Keratinocyte (primary cell): ENCODE data around the gene DOCK1. TPM values are rescaled to one million over a fixed set of nuclear protein-coding genes. Genes with fewer than 3 reads are reported as not detected.

Experiments
- DNase-seq: peaks from one replicate; pipeline ENCODE4 v3.0.0-alpha.2; 2011; ENCODE audit warnings: low read depth, missing footprints, low spot score
- FAIRE-seq: peaks from 2 replicates; lab custom pipeline; 2011; peaks lifted over from hg19 to GRCh38; lab: Jason Lieb, UNC
- H2AFZ ChIP-seq: 2 replicates; pipeline ENCODE4 v1.6.0; 2012; ENCODE audit warnings: low read length, control low read depth, inconsistent platforms; ENCODE audit not compliant: control insufficient read depth
- H3K27ac ChIP-seq: 2 replicates; pipeline ENCODE4 v1.5.1; 2011; ENCODE audit warnings: low read length; ENCODE audit not compliant: control insufficient read depth, insufficient read depth
- H3K27me3 ChIP-seq: 3 replicates; pipeline ENCODE4 v1.6.0; 2011; ENCODE audit warnings: low read length; ENCODE audit not compliant: control insufficient read depth, insufficient read depth; ENCODE audit errors: extremely low read depth
- H3K36me3 ChIP-seq, 2 experiments: 2 replicates in 1 of 2; 3 replicates in 1 of 2; pipeline ENCODE4 v1.5.1; 2011; ENCODE audit warnings: low read length in 2 of 2, mild to moderate bottlenecking in 1 of 2; ENCODE audit not compliant: control insufficient read depth in 2 of 2, insufficient read depth in 2 of 2; ENCODE audit errors: extremely low read depth in 1 of 2
- H3K4me1 ChIP-seq: 3 replicates; pipeline ENCODE4 v1.5.1; 2011; ENCODE audit warnings: low read length; ENCODE audit not compliant: control insufficient read depth, insufficient read depth; ENCODE audit errors: extremely low read depth
- H3K4me2 ChIP-seq: 3 replicates; pipeline ENCODE4 v1.6.0; 2011; ENCODE audit warnings: low read depth, low read length; ENCODE audit not compliant: control insufficient read depth, insufficient read depth; ENCODE audit errors: extremely low read depth
- H3K4me3 ChIP-seq, 3 experiments: fragments of 200-600 bp in 1 of 3; sonication (generic) in 1 of 3; 2 replicates in 2 of 3; 3 replicates in 1 of 3; pipeline ENCODE4 v1.5.1; 2011 to 2016; ENCODE audit warnings: low read length in 3 of 3, mild to moderate bottlenecking in 3 of 3, control low read depth in 2 of 3, inconsistent platforms in 1 of 3, low read depth in 1 of 3, mixed read lengths in 1 of 3, mixed run types in 1 of 3, moderate library complexity in 1 of 3; ENCODE audit not compliant: control insufficient read depth in 2 of 3, insufficient read depth in 2 of 3; ENCODE audit errors: extremely low read depth in 1 of 3
- H3K79me2 ChIP-seq: 2 replicates; pipeline ENCODE4 v1.6.0; 2012; ENCODE audit warnings: low read length; ENCODE audit not compliant: control insufficient read depth, insufficient read depth
- H3K9ac ChIP-seq: 3 replicates; pipeline ENCODE4 v1.6.0; 2011; ENCODE audit warnings: low read length; ENCODE audit not compliant: control insufficient read depth, insufficient read depth; ENCODE audit errors: extremely low read depth
- H3K9me1 ChIP-seq: 3 replicates; pipeline ENCODE4 v1.6.0; 2011; ENCODE audit warnings: low read length; ENCODE audit not compliant: control insufficient read depth, insufficient read depth; ENCODE audit errors: extremely low read depth
- H3K9me3 ChIP-seq: 2 replicates; pipeline ENCODE4 v1.5.1; 2012; ENCODE audit warnings: low read depth, low read length; ENCODE audit not compliant: control insufficient read depth
- H4K20me1 ChIP-seq: 3 replicates; pipeline ENCODE4 v1.6.0; 2011; ENCODE audit warnings: low read length; ENCODE audit not compliant: control insufficient read depth, insufficient read depth; ENCODE audit errors: extremely low read depth
- CTCF ChIP-seq, 3 experiments: IDR thresholded peaks in 1 of 3; conservative IDR thresholded peaks in 1 of 3; optimal IDR thresholded peaks in 1 of 3; 2 replicates in 2 of 3; 3 replicates in 1 of 3; pipeline versions ENCODE3 to v1.5.1; 2011; ENCODE audit warnings: low read length in 3 of 3, mild to moderate bottlenecking in 3 of 3, moderate library complexity in 2 of 3, control low read depth in 1 of 3, inconsistent platforms in 1 of 3; ENCODE audit not compliant: insufficient read depth in 2 of 3; ENCODE audit errors: extremely low read depth in 1 of 3
- EZH2 ChIP-seq: IDR thresholded peaks from one replicate; pipeline ENCODE4 v1.6.1; 2012; ENCODE audit warnings: inconsistent platforms, mild to moderate bottlenecking, low read length, moderate library complexity
- dilution Hi-C: fragments of 300-500 bp; cut with MboI; formaldehyde crosslinking; loops from one replicate; pipeline ENCODE4 v1.7.0; 2020; ENCODE audit warnings: low sequenced_read_pairs; ENCODE audit not compliant: extremely low pct_ligation_motif_present
- polyA plus RNA-seq, 5 experiments: library from polyadenylated mRNA; depleted of rRNA in 3 of 5; stranded (reverse) in 3 of 5; stranded (forward) in 1 of 5; unstranded in 1 of 5; fragments of >200 nt; gene quantifications; 1 replicate in 1 of 5; 2 replicates in 3 of 5; 3 replicates in 1 of 5; pipeline versions ENCODE4 v1.2.1 to v1.2.3, GENCODE V29; 2011 to 2012; ENCODE audit warnings: missing spikeins in 2 of 5, low read depth in 1 of 5, low replicate concordance in 1 of 5

The DOCK1 gene
- polyA plus RNA-seq, 1 donor (not counting 4 experiments of a cell fraction or from before 2014, with no cell fraction given): 15.7 TPM

GRCh38 chr10:127203067-127203466, 297.8 kb downstream of the DOCK1 start:
- FAIRE-seq (no peak), DNase-seq (no peak)
- Histone ChIP-seq H4K20me1 (no peaks in the 10 kb centered on the region), H3K27ac (no peak overlapping the region), H3K36me3 (peaks cover 0 to 6% of the 10 kb centered on the region in 2 experiments), H3K79me2 (no peaks in the 10 kb centered on the region), H2AFZ (no peak overlapping the region), H3K4me1 (no peaks in the 10 kb centered on the region), H3K9me3 (no peaks in the 10 kb centered on the region), H3K9me1 (no peaks in the 10 kb centered on the region), H3K27me3 (no peaks in the 10 kb centered on the region), H3K9ac (no peak overlapping the region), H3K4me3 (no peak overlapping the region), H3K4me2 (no peak overlapping the region)
- dilution Hi-C loops: no loop called here
- no peak for TF ChIP-seq CTCF (optimal IDR thresholded peaks at IDR 0.05 in 1 of 3, IDR thresholded peaks at IDR 0.05 in 1 of 3, conservative IDR thresholded peaks at IDR 0.05 in 1 of 3; ENCODE audit: extremely low read depth in 1 of 3, insufficient read depth in 2 of 3, low read length in 3 of 3)
- no peak for TF ChIP-seq EZH2

GRCh38 chr10:127207081-127207480, 301.9 kb downstream of the DOCK1 start:
- no peak for FAIRE-seq
- no peak overlapping the region for H3K9ac ChIP-seq
- H4K20me1 ChIP-seq: no peaks in the 10 kb centered on the region
- no peaks in the 10 kb centered on the region for H3K9me1 ChIP-seq
- no peak overlapping the region for H3K4me3 ChIP-seq
- H3K4me2 ChIP-seq: no peak overlapping the region
- H3K79me2 ChIP-seq: no peaks in the 10 kb centered on the region
- H3K36me3 ChIP-seq: peaks cover 5 to 8% of the 10 kb centered on the region in 2 experiments
- H3K27me3 ChIP-seq: no peaks in the 10 kb centered on the region
- TF ChIP-seq CTCF (optimal IDR thresholded peaks at IDR 0.05 in 1 of 3, IDR thresholded peaks at IDR 0.05 in 1 of 3, conservative IDR thresholded peaks at IDR 0.05 in 1 of 3; ENCODE audit: extremely low read depth in 1 of 3, insufficient read depth in 2 of 3, low read length in 3 of 3) (no peak), EZH2 (no peak)
- DNase-seq: no peak
- dilution Hi-C loops: no loop called here
- H3K4me1 ChIP-seq: no peaks in the 10 kb centered on the region
- H3K27ac ChIP-seq: no peak overlapping the region
- H3K9me3 ChIP-seq: no peaks in the 10 kb centered on the region
- H2AFZ ChIP-seq: no peak overlapping the region
